HL-60 (cell line): ENCODE measurements around the gene GPR173.

Experiments
- CTCF ChIP-seq: IDR thresholded peaks from one replicate; pipeline ENCODE4 v1.5.1; 2011; ENCODE audit warnings: low read length, control low read depth, inconsistent platforms; ENCODE audit not compliant: insufficient read depth
- GABPA ChIP-seq: IDR thresholded peaks from 2 replicates; pipeline ENCODE4 v1.6.1; 2012; ENCODE audit warnings: low read depth
- POLR2AphosphoS5 ChIP-seq: IDR thresholded peaks from 2 replicates; pipeline ENCODE4 v1.6.1; 2012; ENCODE audit warnings: low read depth
- REST ChIP-seq: IDR thresholded peaks from 2 replicates; pipeline ENCODE4 v1.6.1; 2012; ENCODE audit warnings: low read depth; ENCODE audit not compliant: insufficient replicate concordance

GRCh38 chrX:53004811-53005210 lies 43.8 kb upstream of the GPR173 start:
- TF ChIP-seq REST: no peak
- no peak for TF ChIP-seq CTCF
- no peak for TF ChIP-seq POLR2AphosphoS5
- no peak for TF ChIP-seq GABPA
